WERI-Rb-1 (cell line): ENCODE results near the gene CYB561D1.

ENCODE experiments used
- DNase-seq: peaks from one replicate; pipeline ENCODE4 v3.0.0-alpha.2; 2020
- H3K27ac ChIP-seq: fragments of 250-450 bp; sonication (Bioruptor Pico); 2 replicates; pipeline ENCODE4 v1.5.1; 2020; ENCODE audit warnings: mild to moderate bottlenecking, moderate library complexity
- H3K27me3 ChIP-seq: fragments of 250-450 bp; sonication (Bioruptor Pico); 2 replicates; pipeline ENCODE4 v1.5.1; 2021; ENCODE audit warnings: mild to moderate bottlenecking, low read depth, moderate library complexity; ENCODE audit not compliant: insufficient read depth, severe bottlenecking
- H3K36me3 ChIP-seq: fragments of 250-450 bp; sonication (Bioruptor Pico); 2 replicates; pipeline ENCODE4 v1.5.1; 2020; ENCODE audit warnings: mild to moderate bottlenecking, moderate library complexity
- H3K4me3 ChIP-seq: 2 replicates; pipeline ENCODE4 v1.5.1; 2011; ENCODE audit warnings: low read depth, mild to moderate bottlenecking, control low read depth, low read length
- H3K9me3 ChIP-seq: fragments of 250-450 bp; sonication (Bioruptor Pico); 2 replicates; pipeline ENCODE4 v1.5.1; 2021; ENCODE audit warnings: mild to moderate bottlenecking, moderate library complexity; ENCODE audit not compliant: severe bottlenecking
- TF ChIP-seq, protein P1 (sequence below): IDR thresholded peaks from 2 replicates; pipeline ENCODE4 v1.5.1; 2011; ENCODE audit warnings: low read depth, mild to moderate bottlenecking, control low read depth, inconsistent platforms, low read length

Gene CYB561D1

DNA sequence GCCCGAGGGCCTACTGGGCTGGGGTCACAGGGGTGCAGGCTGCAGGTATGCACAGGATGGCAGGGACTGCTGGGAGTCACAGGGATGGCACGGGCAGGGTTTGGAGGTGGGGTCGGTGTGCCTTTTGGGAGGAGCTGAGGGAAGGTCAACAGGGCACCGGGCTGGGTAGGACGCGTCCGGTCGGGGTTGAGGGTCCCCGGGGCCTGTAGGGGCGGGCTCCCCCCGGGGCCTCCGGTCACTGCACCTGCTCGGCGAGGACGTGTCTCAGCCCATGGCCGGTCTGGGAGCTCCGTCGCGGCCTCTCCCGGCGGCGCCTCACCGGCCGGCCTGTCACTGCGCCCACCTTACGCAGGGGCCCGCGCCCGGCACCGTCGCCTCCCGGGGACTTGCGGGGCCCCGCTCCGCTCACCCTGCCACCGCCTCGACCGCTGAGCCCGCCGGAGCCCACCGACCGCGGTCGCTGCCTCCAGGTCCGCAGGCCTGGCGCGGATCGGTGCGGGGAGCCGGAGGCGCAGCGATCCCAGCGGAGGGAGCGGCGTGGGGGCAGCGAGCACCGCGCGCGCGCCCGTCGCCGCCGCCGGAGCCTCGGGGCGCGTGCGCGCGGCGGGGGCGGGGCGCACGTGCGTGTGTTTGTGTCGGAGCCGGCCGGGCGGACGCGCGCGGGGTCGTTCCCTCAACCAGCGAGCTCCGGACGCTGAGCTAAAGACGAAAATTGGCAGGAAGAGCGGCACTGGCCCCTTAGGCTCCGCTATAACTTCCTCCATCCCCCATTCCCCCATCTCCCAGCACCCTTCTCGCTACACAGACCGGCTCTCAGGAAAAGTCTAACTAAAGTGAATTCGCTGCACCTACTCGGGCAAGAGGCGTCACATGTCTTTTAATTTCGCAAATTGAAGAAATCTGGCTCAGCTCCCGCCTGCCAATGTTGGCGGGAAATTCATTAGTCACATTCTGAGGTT is 15.6 kb downstream of the CYB561D1 start, which contains the start of gene AMIGO1:
Gene AMIGO1, minus strand, starts transcription at position 552 of the 959 bp plus-strand sequence. CDS start 815 bp downstream, outside the sequence.
- Histone ChIP-seq H3K36me3 (peaks cover 10% of the 10 kb centered on the region), H3K27me3 (no peaks in the 10 kb centered on the region), H3K4me3 (peak within 1 kb of the TSS; percentile 90), H3K9me3 (no peaks in the 10 kb centered on the region), H3K27ac (peak within 1 kb of the TSS; percentile 37)
- DNase-seq: peak; percentile 75
- TF ChIP-seq, protein P1, sequence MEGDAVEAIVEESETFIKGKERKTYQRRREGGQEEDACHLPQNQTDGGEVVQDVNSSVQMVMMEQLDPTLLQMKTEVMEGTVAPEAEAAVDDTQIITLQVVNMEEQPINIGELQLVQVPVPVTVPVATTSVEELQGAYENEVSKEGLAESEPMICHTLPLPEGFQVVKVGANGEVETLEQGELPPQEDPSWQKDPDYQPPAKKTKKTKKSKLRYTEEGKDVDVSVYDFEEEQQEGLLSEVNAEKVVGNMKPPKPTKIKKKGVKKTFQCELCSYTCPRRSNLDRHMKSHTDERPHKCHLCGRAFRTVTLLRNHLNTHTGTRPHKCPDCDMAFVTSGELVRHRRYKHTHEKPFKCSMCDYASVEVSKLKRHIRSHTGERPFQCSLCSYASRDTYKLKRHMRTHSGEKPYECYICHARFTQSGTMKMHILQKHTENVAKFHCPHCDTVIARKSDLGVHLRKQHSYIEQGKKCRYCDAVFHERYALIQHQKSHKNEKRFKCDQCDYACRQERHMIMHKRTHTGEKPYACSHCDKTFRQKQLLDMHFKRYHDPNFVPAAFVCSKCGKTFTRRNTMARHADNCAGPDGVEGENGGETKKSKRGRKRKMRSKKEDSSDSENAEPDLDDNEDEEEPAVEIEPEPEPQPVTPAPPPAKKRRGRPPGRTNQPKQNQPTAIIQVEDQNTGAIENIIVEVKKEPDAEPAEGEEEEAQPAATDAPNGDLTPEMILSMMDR: no peak

GRCh38 chr1:109513110-109513710 is 19.3 kb downstream of the CYB561D1 start:
- Histone ChIP-seq H3K27me3 (no peaks in the 10 kb centered on the region), H3K4me3 (no peak overlapping the region), H3K27ac (no peak overlapping the region), H3K9me3 (no peaks in the 10 kb centered on the region), H3K36me3 (peaks cover under 1% of the 10 kb centered on the region; the same call in 1 of the 2 replicates)
- DNase-seq: no peak
- TF ChIP-seq, protein P1: no peak

GRCh38 chr1:109514846-109515245 is 21.0 kb downstream of the CYB561D1 start:
- TF ChIP-seq, protein P1: no peak
- Histone ChIP-seq H3K27ac (no peak overlapping the region), H3K4me3 (no peak overlapping the region), H3K27me3 (no peaks in the 10 kb centered on the region), H3K9me3 (no peaks in the 10 kb centered on the region), H3K36me3 (no peaks in the 10 kb centered on the region)
- DNase-seq: no peak

DNA sequence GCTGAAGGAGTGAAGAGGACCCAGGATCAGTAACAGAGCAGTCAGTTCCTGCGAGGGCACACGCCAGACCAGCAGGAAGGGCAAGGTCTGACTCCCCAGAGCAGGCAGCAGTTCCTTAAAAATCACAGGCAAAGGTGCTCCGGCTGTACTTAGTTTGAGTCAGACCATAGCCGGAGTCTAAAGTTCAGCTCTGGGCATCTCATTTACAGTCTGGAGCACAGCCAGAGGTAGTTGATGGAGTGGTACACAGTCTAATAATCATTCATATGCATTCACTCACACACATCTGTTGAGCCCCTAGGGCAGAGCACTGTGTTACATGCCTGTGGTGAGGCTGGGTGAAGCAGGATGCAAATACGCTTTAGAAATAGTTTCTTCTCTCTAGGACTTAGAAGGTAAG is 23.0 kb downstream of the CYB561D1 start:
- TF ChIP-seq, protein P1: no peak
- Histone ChIP-seq H3K9me3 (no peaks in the 10 kb centered on the region), H3K27me3 (no peaks in the 10 kb centered on the region), H3K36me3 (no peaks in the 10 kb centered on the region), H3K4me3 (no peak overlapping the region), H3K27ac (no peak overlapping the region)
- DNase-seq: no peak

GRCh38 chr1:109517337-109517736 is 23.4 kb downstream of the CYB561D1 start:
- H3K27me3 ChIP-seq: no peaks in the 10 kb centered on the region
- H3K36me3 ChIP-seq: no peaks in the 10 kb centered on the region
- no peak for DNase-seq
- TF ChIP-seq, protein P1: no peak
- no peak overlapping the region for H3K4me3 ChIP-seq
- H3K9me3 ChIP-seq: no peaks in the 10 kb centered on the region
- no peak overlapping the region for H3K27ac ChIP-seq
